Lower leg skin (tissue), 3 donors: ENCODE data around the gene F8.

Experiments
- CTCF ChIP-seq, 3 donors: fragments of 450-650 bp; IDR thresholded peaks; one replicate each; pipeline ENCODE4 v1.5.1; 2016; ENCODE audit warnings: antibody characterized with exemption in 3 of 3, mild to moderate bottlenecking in 3 of 3, moderate library complexity in 2 of 3
- POLR2A ChIP-seq, 2 donors: fragments of 450-650 bp; IDR thresholded peaks; one replicate each; pipeline ENCODE4 v1.6.1; 2016 to 2017; ENCODE audit warnings: antibody characterized with exemption in 2 of 2, mild to moderate bottlenecking in 1 of 2, moderate library complexity in 1 of 2

GRCh38 chrX:155054255-155054654 is 31.7 kb upstream of the F8 start:
- TF ChIP-seq CTCF (IDR thresholded peaks at IDR 0.05) (no peak), POLR2A (IDR thresholded peaks at IDR 0.05) (no peak)
